Activated CD4-positive, alpha-beta T cell treated with anti-CD3 and anti-CD28 coated beads, Interleukin-2, amount 50 U/mL, for 48 hours (primary cell): ENCODE measurements around the gene TCERG1L.
"Not testable (repeated sequence)": the region's sequence is repeated elsewhere in the genome, so short reads cannot be mapped to it uniquely, and the experiment has no call there.

Experiments
- DNase-seq, 2 experiments: peaks; one replicate each; pipeline ENCODE4 v3.0.0-alpha.2; 2020

Gene TCERG1L

DNA sequence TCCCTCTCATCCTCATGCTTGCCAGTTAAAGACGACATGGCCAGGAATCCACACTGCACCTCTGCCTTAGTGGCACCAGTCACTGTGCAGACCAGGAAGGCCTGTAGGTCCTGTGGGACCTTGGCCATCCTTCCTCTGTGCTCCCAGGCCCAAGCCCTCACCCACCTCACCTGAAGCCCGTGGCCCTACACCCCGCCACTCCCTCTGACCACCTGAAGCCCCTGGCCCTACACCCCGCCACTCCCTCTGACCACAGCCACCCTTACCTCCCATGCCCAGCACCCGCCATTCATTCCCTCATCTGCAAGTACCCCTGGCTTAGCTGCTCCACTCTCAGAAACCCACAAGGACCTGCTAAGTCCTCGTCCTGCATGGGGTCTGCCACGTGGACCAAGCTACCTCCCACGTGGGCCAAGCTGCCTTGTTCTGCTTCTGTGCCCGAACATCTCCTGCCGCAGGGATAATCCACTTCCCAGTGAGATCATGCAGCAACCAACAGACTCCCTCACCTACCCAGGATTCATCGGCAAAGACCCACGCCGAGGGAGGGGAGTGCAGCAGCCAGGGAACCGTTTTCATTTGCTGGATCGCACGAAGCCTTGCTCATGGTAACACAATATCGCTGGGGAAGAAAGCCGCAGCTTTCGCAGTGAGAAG is 151.2 kb downstream of the TCERG1L start:
- no peak for DNase-seq

DNA sequence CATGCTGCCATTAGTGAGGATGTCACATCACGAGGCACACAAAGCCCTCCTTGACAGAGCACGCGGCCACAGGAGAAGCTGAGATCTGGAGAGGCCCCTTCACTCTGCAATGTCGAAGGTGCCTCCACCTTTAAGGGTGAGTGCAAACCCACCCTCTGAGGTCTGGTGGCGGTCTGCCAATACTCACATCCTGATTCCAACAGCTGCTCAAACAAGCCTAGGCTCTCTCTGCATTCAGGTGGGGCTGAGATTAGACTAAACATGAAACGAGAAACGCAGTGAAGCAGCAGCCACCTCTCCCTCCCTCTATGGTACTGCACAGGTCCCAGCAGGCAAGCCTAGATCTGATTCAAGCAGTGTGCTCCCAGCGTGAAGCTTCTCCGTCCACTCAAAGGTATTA is 151.8 kb downstream of the TCERG1L start:
- DNase-seq: no peak

DNA sequence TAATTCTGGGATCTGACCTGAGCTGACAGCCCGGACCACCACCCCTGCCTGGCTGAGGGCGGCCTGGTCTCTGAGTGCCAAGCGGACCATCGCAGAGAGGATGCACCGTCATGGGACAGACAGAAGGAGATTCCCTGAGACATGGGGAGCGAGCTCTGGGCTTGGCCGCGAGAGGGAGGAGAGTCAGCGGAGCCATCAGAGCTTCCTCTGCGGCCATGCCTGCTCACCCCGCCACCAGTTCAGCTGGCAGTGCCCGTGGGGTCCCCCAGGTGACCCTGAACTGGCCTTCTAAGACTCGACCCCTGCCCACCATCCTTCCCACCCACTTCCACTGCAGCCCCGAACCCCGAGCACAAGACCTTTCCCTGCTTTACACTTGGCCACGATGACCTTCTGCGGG is 152.8 kb downstream of the TCERG1L start:
- no peak for DNase-seq

DNA sequence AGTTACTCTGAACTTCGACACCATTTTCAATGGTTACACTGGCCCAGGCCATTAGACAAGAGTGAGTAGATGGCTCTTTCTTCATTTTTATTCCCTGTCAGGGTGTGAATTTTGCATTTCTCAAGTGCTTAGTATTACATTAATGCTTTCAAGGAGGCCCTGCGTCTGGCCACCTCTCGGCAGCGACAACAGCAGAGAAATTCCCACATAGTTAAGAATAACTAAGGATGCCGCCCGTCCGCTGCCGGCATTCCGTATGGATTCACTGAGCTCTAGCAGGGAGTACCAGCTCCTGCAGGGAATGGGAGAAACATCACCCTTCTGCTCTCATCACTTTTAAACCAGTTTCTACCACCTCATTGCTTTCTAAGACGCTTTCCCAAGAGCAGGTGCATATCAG is 153.6 kb downstream of the TCERG1L start:
- DNase-seq: no peak

DNA sequence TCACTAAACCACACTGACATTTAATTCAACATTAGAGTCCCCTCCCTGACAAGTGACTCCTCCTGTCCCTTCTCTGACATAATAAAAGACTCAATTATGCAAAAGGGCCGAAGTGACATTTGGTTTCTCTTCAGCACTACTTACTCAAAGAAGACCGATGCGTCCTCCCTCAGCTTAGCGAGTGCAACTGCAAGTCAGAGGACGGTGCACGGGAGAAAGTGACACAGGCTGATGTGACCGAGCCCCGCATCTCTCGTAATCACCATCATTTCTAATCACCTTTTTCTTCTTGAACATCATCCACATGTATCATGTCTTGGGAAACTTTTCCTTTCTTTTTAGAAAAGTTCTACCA is 155.7 kb downstream of the TCERG1L start:
- no peak for DNase-seq

DNA sequence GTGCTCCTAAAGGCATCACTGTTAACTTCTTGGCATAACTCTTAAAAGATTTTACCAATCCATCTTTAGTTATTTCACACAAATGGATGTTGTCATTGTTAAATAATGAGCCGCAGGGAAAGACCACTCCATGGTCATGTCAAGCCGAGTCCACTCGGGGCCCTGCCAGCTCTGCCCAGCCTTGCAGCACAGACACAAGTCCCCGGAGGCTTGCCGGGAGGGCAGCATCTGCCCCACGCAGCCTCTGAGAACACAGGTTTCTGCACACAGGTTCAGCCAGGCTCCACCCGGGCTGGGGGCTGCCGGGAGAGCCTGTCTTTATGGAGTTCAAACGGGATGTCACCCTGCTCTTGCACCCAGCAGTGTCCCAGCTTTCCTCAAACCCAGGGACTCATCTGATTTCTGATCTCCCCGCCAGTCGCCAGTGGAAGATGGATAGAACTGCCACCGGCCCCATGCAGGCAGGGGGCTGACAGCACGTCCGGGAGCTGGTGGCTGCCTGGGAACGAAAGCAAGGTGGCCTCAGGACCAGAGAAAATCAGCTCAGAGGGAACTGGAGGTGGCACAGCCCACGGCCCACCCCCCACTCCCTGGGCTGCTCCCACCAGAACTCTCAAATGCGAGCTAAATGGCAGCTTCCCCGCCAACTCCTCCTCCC is 156.2 kb downstream of the TCERG1L start:
- no peak for DNase-seq

DNA sequence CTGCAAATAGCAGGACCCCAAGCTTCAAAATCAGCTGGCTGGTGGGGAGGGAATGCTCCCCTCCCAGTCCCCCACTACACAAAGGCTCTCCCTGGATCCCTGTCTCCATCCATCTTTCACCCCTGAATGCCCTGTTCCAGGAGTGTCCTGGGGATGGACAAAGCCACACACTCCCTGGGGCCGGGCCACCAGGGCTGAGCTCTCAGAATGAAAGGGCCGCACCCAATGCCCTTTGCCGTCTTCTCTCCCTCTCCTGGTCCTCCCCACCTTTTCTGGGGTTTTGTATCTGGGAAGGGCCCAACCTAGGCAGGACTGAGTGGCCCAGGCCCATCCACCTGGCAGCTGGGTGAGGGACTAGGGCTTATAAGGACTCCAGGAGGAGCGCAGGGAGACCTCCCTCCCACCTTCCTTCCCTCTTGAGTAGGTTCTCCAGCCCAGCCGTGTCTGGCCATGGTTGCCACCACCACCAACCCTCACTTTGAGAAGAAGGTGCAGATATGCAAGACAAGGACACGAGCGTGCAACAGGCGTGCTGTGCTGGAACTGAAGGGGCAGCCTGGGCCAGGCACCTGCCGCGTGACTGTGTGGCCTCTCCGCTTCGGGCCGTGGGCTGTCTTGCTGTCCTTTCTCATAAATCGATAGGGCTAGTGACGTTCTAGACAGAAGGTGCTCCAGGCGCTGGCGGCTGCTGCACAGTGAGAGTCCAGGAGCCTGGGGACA is 157.1 kb downstream of the TCERG1L start:
- DNase-seq: no peak

DNA sequence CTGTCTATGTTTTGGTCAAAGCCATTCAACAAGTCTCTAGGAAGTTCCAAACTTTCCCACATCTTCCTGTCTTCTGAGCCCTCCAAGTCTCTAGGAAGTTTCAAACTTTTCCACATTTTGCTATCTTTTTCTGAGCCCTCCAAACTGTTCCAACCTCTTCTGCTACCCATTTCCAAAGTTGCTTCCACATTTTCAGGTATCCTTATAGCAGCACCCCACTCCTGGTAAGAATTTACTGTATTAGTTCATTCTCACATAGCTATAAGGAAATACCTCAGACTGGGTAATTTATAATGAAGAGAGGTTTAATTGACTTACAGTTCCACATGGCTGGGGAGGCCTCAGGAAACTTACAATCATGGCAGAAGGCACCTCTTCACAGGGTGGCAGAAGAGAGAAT is 159.1 kb downstream of the TCERG1L start:
- DNase-seq: not testable (repeated sequence)

DNA sequence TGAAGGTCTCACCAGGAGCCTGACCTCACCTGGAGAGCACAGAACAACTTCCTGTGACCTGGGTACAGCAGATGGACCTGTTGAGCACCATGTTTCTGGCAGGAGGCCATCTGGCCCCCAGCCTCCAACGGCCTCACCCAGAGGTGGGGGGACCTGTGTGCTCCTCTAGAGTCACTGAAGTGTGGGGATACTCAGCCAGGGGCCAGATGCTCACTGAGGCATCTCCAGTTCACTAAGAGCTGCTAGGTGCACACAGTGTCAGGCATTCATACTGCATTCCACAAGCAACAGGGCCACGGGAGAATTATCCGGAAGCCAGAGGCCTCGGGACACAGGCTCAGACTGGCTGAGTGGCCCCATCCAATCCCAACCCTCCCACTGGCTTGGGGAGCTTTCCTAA is 161.4 kb downstream of the TCERG1L start:
- DNase-seq: no peak

DNA sequence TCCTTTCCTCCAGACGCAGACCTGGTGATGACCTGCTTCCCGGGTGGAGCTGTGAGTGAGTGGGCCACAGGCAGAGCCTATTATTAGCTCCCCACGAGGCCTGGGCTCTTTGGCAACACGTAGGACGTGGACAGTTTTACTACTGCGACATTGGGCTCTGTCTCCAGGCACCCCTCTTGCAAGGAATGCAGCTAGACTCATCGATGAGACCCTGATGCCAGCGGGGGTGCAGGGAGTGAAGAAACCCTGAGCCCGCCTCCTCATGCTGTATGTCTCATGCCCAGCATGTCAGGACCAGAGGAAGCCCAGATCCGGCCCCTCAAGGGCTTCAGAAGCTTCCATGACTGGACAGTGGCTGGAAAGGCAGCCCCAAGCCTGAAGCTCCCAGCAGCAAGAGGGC is 161.9 kb downstream of the TCERG1L start:
- no peak for DNase-seq

DNA sequence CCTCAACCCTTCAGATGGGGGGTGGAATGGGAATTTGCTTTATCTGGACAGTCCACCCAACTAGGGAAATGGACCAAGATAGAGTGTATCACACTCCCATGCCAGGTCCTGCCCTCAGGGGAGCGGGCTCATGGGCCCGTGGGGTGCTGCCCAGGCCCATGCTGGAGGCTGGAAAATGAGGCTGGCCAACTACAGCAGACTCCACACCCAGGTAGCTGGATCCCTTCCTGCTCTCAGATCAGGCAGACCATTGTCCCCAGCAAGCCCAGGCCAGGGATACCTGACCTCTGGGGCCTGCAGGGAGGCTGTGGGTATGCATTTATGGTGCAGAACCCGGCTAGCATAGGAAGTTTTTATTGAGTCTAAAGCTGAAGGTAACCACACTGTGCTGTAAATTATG is 162.4 kb downstream of the TCERG1L start:
- no peak for DNase-seq

DNA sequence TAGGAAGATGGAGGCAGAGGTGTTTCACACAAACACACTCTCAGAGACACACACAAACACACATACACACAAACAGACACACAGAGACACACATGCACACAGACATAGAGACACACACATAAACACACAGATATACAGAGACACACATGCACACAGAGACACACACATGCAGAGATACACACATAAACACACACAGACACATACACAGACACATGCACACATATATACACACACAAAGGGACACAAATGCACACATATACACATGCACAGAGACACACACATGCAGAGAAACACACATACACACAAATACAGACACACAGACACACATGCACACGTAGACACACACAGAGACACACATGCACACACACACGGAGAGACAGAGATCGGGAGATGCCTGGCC is 163.3 kb downstream of the TCERG1L start:
- DNase-seq: no peak

DNA sequence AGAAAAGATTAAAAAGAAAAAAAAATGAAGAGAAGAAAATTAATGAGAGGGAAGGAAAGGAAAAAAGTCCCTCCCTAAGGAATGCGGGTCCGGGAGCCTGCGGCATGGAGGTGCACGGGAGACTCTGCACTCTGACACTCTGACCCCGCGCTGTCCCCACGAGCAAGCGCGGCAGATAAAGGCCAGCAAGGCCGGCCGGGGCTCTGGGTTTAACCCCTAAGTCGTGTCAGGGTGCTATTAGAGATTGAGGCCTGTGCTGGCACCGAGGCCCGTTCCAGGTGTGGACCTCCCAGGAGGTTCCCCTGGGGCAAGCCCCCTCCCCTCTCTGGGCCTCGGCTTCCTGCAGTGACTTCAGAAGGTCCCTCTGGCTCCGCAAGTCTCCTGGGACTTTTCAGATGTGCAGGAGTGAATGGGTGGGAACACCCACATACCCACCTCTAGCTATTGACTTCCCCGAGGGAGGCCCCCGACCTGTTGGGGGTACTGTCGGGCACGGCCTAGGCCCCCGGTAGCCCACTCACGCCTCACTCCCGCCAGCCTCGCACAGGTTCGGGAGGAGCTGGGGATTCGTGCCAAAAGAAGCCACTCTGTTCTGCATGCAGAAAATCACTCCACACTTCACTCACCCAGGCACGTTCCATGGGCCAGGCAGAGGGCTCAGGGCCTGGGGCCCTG is 164.1 kb downstream of the TCERG1L start:
- DNase-seq: no peak

DNA sequence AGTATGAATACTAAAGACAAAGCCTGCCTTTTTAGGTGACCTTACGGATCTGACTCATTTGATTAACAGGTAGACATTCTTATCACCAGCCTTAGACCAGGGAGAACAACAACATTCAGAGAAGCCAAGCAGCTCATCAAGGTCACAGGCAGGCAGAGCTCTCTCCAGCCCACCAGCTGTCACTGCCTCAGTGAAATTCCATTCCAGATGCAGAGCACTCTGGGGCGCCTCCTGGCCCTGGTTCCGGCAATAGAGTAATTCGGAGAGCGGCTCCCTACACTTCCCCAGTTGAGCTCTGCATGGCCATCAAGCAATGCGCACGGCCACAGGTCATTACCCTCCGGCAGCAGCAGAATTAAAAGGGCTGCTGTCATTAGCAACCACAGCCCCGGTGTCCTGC is 164.7 kb downstream of the TCERG1L start:
- DNase-seq: no peak

DNA sequence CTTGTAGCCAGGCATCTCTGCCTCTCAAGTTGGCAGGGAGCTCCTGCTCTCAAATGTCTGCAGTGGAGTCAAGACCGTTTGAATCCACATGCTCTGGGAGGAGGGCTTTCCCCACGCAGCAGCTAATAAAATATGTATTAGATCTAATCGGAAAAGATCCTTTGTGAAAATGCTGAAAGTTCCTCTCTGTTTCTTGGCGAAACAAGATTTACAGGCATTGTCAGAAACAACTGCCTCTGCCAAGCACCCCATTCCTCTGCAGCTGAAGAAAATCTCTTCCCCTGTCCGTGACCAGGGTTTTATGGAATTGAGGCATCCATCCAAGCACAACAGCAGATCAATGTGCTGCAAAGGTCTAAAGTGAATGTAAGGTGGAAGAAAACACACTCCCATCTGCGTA is 165.8 kb downstream of the TCERG1L start:
- DNase-seq: no peak

DNA sequence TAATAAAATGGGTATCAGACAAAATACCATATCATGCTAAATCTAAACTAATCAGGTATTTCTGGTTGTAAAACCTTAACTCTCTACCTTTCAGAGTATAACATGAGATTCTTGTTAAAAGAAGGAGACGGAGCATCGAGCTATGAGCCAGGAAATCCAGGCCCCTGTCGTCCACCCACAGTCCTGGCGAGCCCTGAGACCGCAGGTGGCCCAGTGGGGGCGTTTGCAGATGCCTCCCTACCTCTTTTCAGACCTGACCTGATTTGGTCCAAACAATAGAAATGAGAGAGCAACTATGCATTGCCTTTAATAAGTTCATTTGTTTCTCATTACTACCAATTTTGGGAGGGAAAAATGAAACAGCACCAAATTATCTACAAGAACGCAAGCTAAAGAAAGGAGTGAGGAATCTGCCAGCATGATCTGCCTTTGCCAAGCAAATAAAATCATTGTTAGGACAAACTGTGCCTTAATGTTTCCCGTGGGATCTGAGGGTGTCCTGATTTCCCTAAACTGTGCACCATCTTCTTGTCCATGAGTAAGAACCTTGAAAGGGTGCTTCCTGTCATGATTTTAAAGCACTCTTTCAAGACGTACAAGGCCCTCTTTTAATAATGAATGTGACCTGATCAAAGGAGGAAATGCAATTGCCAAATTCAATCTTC is 166.7 kb downstream of the TCERG1L start:
- DNase-seq: no peak

DNA sequence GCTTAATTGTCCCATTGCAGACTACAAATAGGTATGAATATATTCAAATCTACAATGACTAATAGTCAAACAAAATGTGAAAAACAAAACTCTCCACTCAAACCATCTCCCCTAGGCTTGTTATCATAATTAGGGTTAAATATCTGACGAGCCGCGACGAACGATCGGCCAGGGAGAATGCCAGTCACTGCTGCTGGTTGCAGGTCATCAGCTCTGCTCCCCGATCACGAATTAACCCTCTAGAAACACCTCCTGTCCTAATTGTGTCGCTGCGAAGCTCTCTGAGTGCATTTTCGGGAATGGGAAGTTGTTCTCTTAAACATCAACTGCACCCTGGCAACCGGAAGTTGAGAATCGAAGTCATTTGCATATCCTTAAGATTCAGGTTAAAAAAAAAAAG is 167.3 kb downstream of the TCERG1L start:
- no peak for DNase-seq

DNA sequence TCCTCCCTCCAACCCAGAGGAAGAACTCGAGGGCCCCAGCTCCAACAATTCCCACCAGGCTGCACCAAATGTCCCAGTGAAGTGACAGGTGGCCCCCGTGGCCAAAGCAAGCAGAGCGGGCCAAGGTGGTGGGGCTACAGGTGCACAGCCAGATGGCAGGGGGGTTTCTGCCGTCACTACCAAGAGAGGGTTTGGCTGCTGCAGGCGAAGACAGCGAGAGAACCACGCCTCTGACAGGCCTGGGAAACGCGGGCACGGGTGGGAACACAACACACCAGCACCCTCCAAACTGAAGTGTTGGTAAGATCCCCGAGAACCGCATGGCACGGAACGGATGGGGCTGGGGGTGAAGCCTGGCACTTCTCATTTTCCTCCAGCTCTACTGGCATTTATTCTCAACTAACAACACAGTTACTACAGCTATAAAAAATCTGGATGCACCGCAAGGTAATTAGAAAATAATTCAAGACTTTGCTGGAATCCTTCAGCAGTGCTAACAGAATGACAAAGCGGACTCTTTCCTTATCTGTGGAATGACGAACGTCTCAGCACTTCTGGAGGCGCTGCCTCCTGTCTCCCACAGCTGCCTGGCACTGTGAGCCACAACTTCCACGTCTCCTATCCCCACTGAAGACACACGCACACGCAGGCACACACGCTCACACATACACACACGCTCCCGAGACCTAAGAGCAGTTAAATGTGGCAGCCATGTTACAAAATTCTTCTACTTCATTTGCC is 167.9 kb downstream of the TCERG1L start:
- DNase-seq: no peak

DNA sequence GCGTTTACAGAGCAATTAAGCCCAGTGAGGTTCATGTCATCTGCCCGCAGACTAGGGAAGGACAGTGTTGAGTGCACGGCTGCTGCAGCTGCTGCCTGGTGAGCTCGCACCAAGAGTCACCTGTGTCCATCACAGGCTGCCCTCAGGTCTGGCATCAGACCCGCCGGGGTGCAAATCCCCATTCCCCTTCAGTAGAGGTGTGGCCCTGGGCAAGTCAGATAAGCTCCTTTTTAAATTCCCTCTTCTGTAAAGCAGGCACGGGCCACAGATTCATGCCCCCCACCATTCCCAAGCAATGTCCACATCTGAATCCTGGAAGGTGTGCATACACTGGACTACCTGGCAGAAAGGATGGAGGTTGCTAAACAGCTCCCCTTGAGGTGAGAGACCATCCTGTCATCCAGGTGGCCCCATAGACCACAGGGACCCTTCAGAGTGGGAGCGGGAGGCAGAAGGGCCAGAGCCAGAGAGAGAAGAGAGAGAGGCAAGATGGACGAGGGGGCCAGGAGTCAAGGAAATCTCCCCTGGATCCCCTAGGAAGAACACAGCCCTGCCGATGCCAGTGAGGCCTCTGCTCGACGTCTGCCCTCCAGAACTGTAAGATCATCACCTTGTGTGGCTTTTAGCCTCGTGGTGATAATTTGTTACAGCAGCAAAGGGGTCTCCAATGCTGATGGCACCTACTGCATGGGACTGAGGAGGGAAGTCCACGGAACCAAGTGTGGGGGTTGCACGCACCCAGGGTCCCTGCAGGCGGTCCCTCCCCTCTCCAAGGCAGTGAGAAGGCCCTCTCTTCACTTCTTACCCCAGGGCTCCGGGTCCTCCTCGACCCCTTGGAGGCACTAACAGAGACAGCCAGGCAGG is 168.8 kb downstream of the TCERG1L start:
- no peak for DNase-seq

DNA sequence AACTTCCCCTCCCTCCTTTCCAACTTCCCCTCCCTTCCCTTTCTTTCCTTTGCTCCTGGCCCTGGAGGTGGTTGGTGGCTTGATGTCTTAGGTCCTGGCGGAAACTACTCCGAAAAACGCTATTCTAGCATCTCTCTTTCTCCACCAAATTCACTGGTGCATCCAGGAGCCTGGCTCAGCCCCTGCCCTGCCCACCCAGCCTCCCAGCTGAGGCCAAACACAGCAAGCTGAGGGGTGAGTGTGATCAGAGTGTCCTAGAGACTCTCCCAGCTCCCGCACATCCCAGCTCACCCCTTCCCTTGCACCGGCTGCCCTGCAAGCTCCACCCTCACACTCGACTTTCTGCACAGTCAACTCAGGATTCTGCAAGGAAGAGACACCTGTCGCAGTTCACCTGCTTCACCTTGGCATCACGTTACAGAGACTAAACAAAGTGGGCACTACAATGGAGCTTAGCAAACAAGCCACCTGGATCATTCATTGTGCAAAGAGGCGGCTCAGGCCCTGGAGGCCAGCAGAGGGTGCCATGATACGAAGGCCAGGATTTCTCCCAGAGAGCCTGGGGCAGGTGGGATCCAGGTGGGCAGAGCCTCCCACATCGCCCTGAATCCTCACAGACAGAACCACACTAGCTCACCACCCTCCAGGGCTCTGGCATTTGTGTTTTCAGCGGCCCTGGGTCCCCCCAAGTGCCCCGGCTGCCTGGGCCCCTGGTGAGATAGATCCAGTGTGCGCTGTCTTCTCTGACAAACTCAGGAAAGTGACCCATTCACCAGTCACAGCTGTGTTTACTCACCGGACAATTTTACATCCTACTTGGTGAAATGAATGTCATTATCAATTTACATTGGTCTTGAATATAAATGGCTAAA is 169.6 kb downstream of the TCERG1L start:
- no peak for DNase-seq

DNA sequence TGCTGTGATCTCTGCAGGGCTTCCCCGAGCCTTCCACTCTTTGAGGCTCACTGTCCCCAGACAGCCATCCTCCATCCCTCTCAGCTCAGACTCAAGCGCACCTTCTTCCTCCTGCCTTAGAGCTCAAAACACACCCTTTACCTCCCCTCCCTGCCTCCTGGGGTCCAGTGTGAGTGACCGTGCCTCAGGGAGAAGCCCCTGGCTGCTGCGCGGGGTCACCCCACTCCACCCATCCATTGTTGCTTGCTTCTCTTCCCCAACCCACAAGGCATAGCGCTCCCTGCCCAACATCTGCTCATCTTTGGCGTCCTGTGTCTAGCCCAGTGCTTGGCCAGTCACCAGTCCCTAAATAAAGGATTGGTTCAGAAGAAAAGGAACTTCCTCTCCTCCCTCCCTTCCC is 170.3 kb downstream of the TCERG1L start:
- no peak for DNase-seq
